Measurements from ENCODE around the gene XPO1. TPM values are rescaled to one million over a fixed set of nuclear protein-coding genes. Genes with fewer than 3 reads are reported as not detected.

Gene XPO1
- total RNA-seq, 1 experiment from 2014 or later, result 272 TPM

- Mint-ChIP-seq H3K36me3 (peaks cover 20% of the 10 kb centered on the region), H3K4me3 (peak within 1 kb of the TSS; percentile 93), H3K4me1 (peaks cover 26% of the 10 kb centered on the region), H3K9me3 (no peaks in the 10 kb centered on the region; the same call in 1 of the 2 replicates), H3K27ac (peak within 1 kb of the TSS; percentile 98), H3K27me3 (ENCODE audit: low read depth) (no peaks in the 10 kb centered on the region)
- POLR2A ChIA-PET, result interaction anchor here (1.1 kb wide), 1 partner anchor 9 kb away, joined by 4 read pairs; no protein-coding TSS in a partner anchor
- ATAC-seq, result peak; percentile 88
- CTCF ChIA-PET, result no interaction called here
- DNase-seq (ENCODE audit: low spot score), result peak; percentile 90
- TF ChIP-seq JAZF1 (CRISPR knock-in tag; IDR thresholded peaks at IDR 0.05) (no peak), ZNF263 (CRISPR knock-in tag; IDR thresholded peaks at IDR 0.05; ENCODE audit: low read depth) (no peak), ZSCAN18 (CRISPR knock-in tag; IDR thresholded peaks at IDR 0.05) (no peak), RELA (CRISPR knock-in tag; IDR thresholded peaks at IDR 0.05; ENCODE audit: borderline replicate concordance) (no peak; the same call in 1 of the 2 replicates), PRDM15 (CRISPR knock-in tag; IDR thresholded peaks at IDR 0.05) (no peak), FOXP4 (CRISPR knock-in tag; IDR thresholded peaks at IDR 0.05) (peak; percentile 55; the same call in 1 of the 2 replicates), HMGXB4 (CRISPR knock-in tag; IDR thresholded peaks at IDR 0.05) (peak; percentile 69), NR3C1 (CRISPR knock-in tag; conservative IDR thresholded peaks at IDR 0.05; ENCODE audit: low read depth) (no peak), ATF6 (CRISPR knock-in tag; IDR thresholded peaks at IDR 0.05) (no peak), AFF4 (CRISPR knock-in tag; IDR thresholded peaks at IDR 0.05; ENCODE audit: borderline replicate concordance) (0 out of 2 replicates have a peak, but pooled peaks have one; percentile 41), MYBL2 (CRISPR knock-in tag; IDR thresholded peaks at IDR 0.05) (no peak), ELF4 (CRISPR knock-in tag; IDR thresholded peaks at IDR 0.05; ENCODE audit: low read depth) (no peak), GRHL2 (CRISPR knock-in tag; IDR thresholded peaks at IDR 0.05; ENCODE audit: insufficient replicate concordance, severe bottlenecking) (no peak), ZNF416 (CRISPR knock-in tag; IDR thresholded peaks at IDR 0.05) (no peak), ARID4B (CRISPR knock-in tag; IDR thresholded peaks at IDR 0.05; ENCODE audit: borderline replicate concordance) (no peak)
Observed at GRCh38 chr2:61470965-61471904, 66.9 kb downstream of the XPO1 start, which contains the start of gene USP34. TSS of gene USP34 (minus strand) at chr2:61471087. CDS start at chr2:61470692, 395 bp downstream.
